OCI-LY7 (cell line): ENCODE data around the gene CYP24A1. TPM values are rescaled to one million over a fixed set of nuclear protein-coding genes. Genes with fewer than 3 reads are reported as not detected.

ENCODE experiments used
- Bru-seq: library from RNA; stranded (reverse); fragments of 400-500 nt; gene quantifications from one replicate; lab custom pipeline; 2021; lab: Mats Ljungman, UMichigan
- BruChase-seq, 2 experiments: library from RNA; stranded (reverse); fragments of 400-500 nt; gene quantifications; one replicate each; lab custom pipeline; 2021; lab: Mats Ljungman, UMichigan
- BruUV-seq: library from RNA; stranded (reverse); fragments of 400-500 nt; replicated peaks from 2 replicates; lab custom pipeline; 2021; lab: Mats Ljungman, UMichigan
- CTCF ChIA-PET: fragments of 300-600 bp; sonication (Branson Sonifier 250); formaldehyde crosslinking; loops from one replicate; lab custom pipeline; 2022; ENCODE audit warnings: antibody characterized with exemption; ENCODE audit not compliant: unreplicated experiment; lab: Charles Lee
- POLR2A ChIA-PET: fragments of 300-600 bp; sonication (Branson Sonifier 250); formaldehyde crosslinking; loops from one replicate; lab custom pipeline; 2022; ENCODE audit warnings: antibody characterized with exemption; lab: Charles Lee
- DNase-seq: peaks from one replicate; pipeline ENCODE4 v3.0.0-alpha.2; 2015; ENCODE audit warnings: low spot score
- H2AFZ ChIP-seq: fragments of 200-600 bp; sonication (generic), shearing (Covaris generic); 2 replicates; pipeline ENCODE4 v1.6.1; 2014; ENCODE audit warnings: mild to moderate bottlenecking, antibody characterized with exemption, low read length, moderate library complexity
- H3K27ac ChIP-seq: fragments of 200-600 bp; sonication (generic); 2 replicates; pipeline ENCODE4 v1.5.1; 2014; ENCODE audit warnings: mixed run types, low read depth, mild to moderate bottlenecking, moderate library complexity, low read length, inconsistent platforms; ENCODE audit not compliant: poor library complexity, severe bottlenecking
- H3K36me3 ChIP-seq: fragments of 200-600 bp; sonication (generic); 2 replicates; pipeline ENCODE4 v1.6.1; 2014; ENCODE audit warnings: mild to moderate bottlenecking, antibody characterized with exemption, low read length, moderate library complexity, mixed read lengths; ENCODE audit not compliant: insufficient read depth
- H3K4me1 ChIP-seq: fragments of 200-600 bp; sonication (generic); 2 replicates; pipeline ENCODE4 v1.5.1; 2014; ENCODE audit warnings: mild to moderate bottlenecking, low read length; ENCODE audit not compliant: insufficient read depth, poor library complexity, severe bottlenecking
- H3K4me2 ChIP-seq: fragments of 200-600 bp; sonication (generic); 2 replicates; pipeline ENCODE4 v1.6.1; 2014; ENCODE audit warnings: mild to moderate bottlenecking, low read length
- H3K4me3 ChIP-seq: fragments of 200-600 bp; sonication (generic); 2 replicates; pipeline ENCODE4 v1.5.1; 2014; ENCODE audit warnings: mild to moderate bottlenecking, low read depth, low read length; ENCODE audit not compliant: poor library complexity, severe bottlenecking
- H3K79me2 ChIP-seq: fragments of 200-600 bp; sonication (generic); 2 replicates; pipeline ENCODE4 v1.6.1; 2016; ENCODE audit warnings: low read depth, mild to moderate bottlenecking, low read length, moderate library complexity, mixed read lengths; ENCODE audit not compliant: insufficient read depth
- H3K9me2 ChIP-seq: fragments of 200-600 bp; sonication (generic); 2 replicates; pipeline ENCODE4 v1.6.1; 2016; ENCODE audit warnings: mild to moderate bottlenecking, low read length, mixed read lengths; ENCODE audit not compliant: insufficient read depth
- H3K9me3 ChIP-seq: fragments of 200-600 bp; sonication (generic); 2 replicates; pipeline ENCODE4 v1.6.1; 2014; ENCODE audit warnings: mild to moderate bottlenecking, mixed run types, low read length, mixed read lengths
- H4K20me1 ChIP-seq: fragments of 200-600 bp; sonication (generic); 2 replicates; pipeline ENCODE4 v1.6.1; 2014; ENCODE audit warnings: mild to moderate bottlenecking, antibody characterized with exemption, low read length, moderate library complexity, mixed read lengths; ENCODE audit not compliant: insufficient read depth
- EZH2phosphoT487 ChIP-seq: fragments of 200-600 bp; sonication (generic); IDR thresholded peaks from 2 replicates; pipeline ENCODE4 v1.6.1; 2018; ENCODE audit warnings: low read depth, borderline replicate concordance, mild to moderate bottlenecking, mixed run types, antibody characterized with exemption, low read length, moderate library complexity, mixed read lengths
- intact Hi-C: fragments of 100-400 bp; cut with micrococcal nuclease; formaldehyde crosslinking; loops from one replicate; pipeline ENCODE4 v1.10.0; 2022; ENCODE audit not compliant: unreplicated experiment
- long read RNA-seq: library from polyadenylated mRNA; stranded (forward); transcript quantifications from one replicate; pipeline ENCODE4 v2.0.0, GENCODE V29; 2022
- total RNA-seq, 2 experiments: library from RNA; depleted of rRNA in 1 of 2; stranded (reverse); fragments of >200 nt in 1 of 2; shearing (Covaris generic) in 1 of 2; gene quantifications; 2 replicates each; pipeline ENCODE4 v1.2.3, GENCODE V29; 2014 to 2022
- TF ChIP-seq, protein P1 (sequence below): fragments of 200-600 bp; sonication (generic); conservative IDR thresholded peaks from 2 replicates; pipeline ENCODE4 v1.5.1; 2014; ENCODE audit warnings: mild to moderate bottlenecking, antibody characterized with exemption, low read length, moderate library complexity, mixed read lengths

Gene CYP24A1
- total RNA-seq (2014; rRNA removed; shearing (Covaris generic)) (not detected in 2 replicates), total RNA-seq (2022) (not detected in 2 replicates), Bru-seq, nascent RNA (percentile 6 among the genes with signal in this experiment), BruChase-seq, experiment 1, labeled RNA remaining after a 6-hour chase (percentile 6 among the genes with signal in this experiment), BruChase-seq, experiment 2, labeled RNA remaining after a 2-hour chase (percentile 13 among the genes with signal in this experiment)
- long read RNA-seq: 0 reads

DNA sequence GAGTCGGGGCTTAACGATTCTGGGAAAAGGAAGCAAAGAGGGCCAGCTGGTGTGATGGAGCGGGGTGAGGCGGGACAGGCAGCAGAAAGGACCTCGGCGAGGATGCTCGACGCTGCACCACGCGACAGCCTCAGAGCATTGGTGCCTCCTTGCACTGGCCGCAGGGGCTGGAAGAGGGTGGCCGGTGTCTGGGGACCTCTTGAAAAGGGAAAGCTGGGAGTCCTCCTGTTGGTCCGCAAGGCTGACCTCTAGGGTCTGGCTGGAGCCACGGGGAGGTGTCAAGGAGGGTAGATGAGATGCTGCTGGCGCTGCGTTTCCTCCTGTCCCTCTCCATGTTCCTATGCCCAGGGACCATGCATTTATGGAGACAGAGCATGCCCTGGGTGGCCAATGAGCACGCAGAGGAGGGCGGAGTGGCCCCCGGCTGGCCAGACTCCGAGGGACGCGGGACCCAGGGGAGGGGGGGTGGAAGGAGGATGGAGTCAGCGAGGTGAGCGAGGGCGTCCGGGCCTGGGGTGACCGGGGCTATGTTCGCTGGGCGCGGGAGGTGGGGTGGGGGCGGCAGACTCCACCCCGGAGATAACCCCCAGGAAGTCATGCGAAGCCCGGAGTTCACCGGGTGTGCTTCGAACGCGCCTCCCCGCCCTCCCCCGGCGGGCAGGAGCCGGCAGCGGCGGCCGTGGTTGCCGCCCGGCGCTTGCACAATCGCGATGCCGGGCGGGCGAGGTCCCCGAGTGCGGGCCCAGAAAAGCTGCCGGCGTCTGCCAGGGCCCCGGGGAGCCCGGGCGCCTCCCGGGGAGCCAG, at the start of gene CYP24A1:
Gene CYP24A1, minus strand, starts transcription at position 334 of the 804 bp plus-strand sequence. CDS start 407 bp downstream, outside the sequence.
- Histone ChIP-seq H3K4me2 (no peak within 1 kb of the TSS), H3K9me2 (no peaks in the 10 kb centered on the region), H3K9me3 (no peaks in the 10 kb centered on the region), H4K20me1 (no peaks in the 10 kb centered on the region), H3K36me3 (no peaks in the 10 kb centered on the region), H3K4me3 (no peak within 1 kb of the TSS), H3K4me1 (no peaks in the 10 kb centered on the region), H2AFZ (no peak within 1 kb of the TSS), H3K79me2 (no peaks in the 10 kb centered on the region), H3K27ac (no peak within 1 kb of the TSS)
- no TSS peak for BruUV-seq
- DNase-seq: no peak
- TF ChIP-seq, protein P1, sequence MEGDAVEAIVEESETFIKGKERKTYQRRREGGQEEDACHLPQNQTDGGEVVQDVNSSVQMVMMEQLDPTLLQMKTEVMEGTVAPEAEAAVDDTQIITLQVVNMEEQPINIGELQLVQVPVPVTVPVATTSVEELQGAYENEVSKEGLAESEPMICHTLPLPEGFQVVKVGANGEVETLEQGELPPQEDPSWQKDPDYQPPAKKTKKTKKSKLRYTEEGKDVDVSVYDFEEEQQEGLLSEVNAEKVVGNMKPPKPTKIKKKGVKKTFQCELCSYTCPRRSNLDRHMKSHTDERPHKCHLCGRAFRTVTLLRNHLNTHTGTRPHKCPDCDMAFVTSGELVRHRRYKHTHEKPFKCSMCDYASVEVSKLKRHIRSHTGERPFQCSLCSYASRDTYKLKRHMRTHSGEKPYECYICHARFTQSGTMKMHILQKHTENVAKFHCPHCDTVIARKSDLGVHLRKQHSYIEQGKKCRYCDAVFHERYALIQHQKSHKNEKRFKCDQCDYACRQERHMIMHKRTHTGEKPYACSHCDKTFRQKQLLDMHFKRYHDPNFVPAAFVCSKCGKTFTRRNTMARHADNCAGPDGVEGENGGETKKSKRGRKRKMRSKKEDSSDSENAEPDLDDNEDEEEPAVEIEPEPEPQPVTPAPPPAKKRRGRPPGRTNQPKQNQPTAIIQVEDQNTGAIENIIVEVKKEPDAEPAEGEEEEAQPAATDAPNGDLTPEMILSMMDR: no peak
- TF ChIP-seq EZH2phosphoT487: no peak
- intact Hi-C loops: no loop called here
- POLR2A ChIA-PET: no interaction called here
- CTCF ChIA-PET: no interaction called here

DNA sequence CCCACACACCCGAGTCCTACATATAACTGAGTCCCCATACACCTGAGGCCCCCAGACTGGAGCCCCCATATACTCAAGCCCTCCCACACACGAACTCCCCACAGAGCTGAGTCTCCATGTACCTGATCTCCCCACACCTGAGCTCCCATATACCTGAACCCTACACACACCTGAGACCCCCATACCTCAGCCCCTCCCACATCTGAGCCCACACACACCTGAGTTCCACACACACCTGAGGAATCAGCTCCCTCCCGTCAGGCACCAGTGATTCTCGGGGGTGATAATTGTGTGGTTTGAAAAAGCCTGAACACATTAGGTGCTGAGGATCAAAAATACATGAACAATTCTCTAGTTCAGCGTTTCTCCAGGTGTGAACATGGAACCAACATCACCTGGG, 49.5 kb upstream of the CYP24A1 start:
- no peaks in the 10 kb centered on the region for H3K9me3 ChIP-seq
- H3K4me2 ChIP-seq: no peak overlapping the region
- peaks cover 5% of the 10 kb centered on the region; the same call in 1 of the 2 replicates for H3K36me3 ChIP-seq
- no peaks in the 10 kb centered on the region for H3K9me2 ChIP-seq
- H3K4me1 ChIP-seq: no peaks in the 10 kb centered on the region
- H3K79me2 ChIP-seq: no peaks in the 10 kb centered on the region
- no peak overlapping the region for H2AFZ ChIP-seq
- POLR2A ChIA-PET: interaction anchor here (0.6 kb wide), 2 partner anchors 9 to 1895 kb away, joined by 3 to 4 read pairs; no protein-coding TSS in a partner anchor
- no peak for DNase-seq
- BruUV-seq: no TSS peak
- CTCF ChIA-PET: no interaction called here
- no peak overlapping the region for H3K27ac ChIP-seq
- H3K4me3 ChIP-seq: no peak overlapping the region
- TF ChIP-seq, protein P1: no peak
- TF ChIP-seq EZH2phosphoT487: no peak
- intact Hi-C loops: no loop called here
- no peaks in the 10 kb centered on the region for H4K20me1 ChIP-seq
